Stimulated activated CD8-positive, alpha-beta memory T cell treated with anti-CD3 and anti-CD28 coated beads, Interleukin-7, amount 100 ng/mL, for 48 hours (primary cell): ENCODE measurements around the gene NOP9.
A peak's percentile ranks its signal among the peaks of the same experiment; 100 is the strongest.

Source experiments
- DNase-seq, 2 donors: peaks; one replicate each; pipeline ENCODE4 v3.0.0-alpha.2; 2020; ENCODE audit warnings: low read depth in 1 of 2; ENCODE audit errors: extremely low read depth in 1 of 2

NOP9 gene

GRCh38 chr14:24307575-24308341 lies 8.1 kb downstream of the NOP9 start, which contains the start of gene CIDEB:
CIDEB (minus strand) TSS chr14:24307977; CDS start chr14:24307858, 119 bp downstream.
- DNase-seq: no peak

GRCh38 chr14:24308342-24309124 lies 8.9 kb downstream of the NOP9 start:
- DNase-seq: no peak

GRCh38 chr14:24309538-24310264 lies 10.1 kb downstream of the NOP9 start, which contains the start of gene LTB4R2:
LTB4R2 (plus strand) TSS chr14:24310140; CDS start chr14:24310665, 525 bp downstream.
- no peak for DNase-seq

- no peak for DNase-seq
Observed at GRCh38 chr14:24310265-24310645, 10.6 kb downstream of the NOP9 start.

- DNase-seq: peak; percentile 45 to 51
Observed at GRCh38 chr14:24310646-24311604, 11.3 kb downstream of the NOP9 start, which contains the start of gene LTB4R. LTB4R (plus strand) TSS chr14:24311502; CDS start chr14:24315652, 4,150 bp downstream.

GRCh38 chr14:24311837-24312615 lies 12.4 kb downstream of the NOP9 start:
- no peak for DNase-seq

- no peak for DNase-seq
Observed at GRCh38 chr14:24312736-24313507, 13.3 kb downstream of the NOP9 start.

- no peak for DNase-seq
Observed at GRCh38 chr14:24313913-24314312, 14.3 kb downstream of the NOP9 start.

- DNase-seq: no peak
Observed at GRCh38 chr14:24314377-24315193, 14.9 kb downstream of the NOP9 start.

- no peak for DNase-seq
Observed at GRCh38 chr14:24315243-24315806, 15.7 kb downstream of the NOP9 start.

- no peak for DNase-seq
Observed at GRCh38 chr14:24315807-24316596, 16.4 kb downstream of the NOP9 start.

GRCh38 chr14:24316597-24316950 lies 16.9 kb downstream of the NOP9 start:
- DNase-seq: no peak

GRCh38 chr14:24317141-24317928 lies 17.7 kb downstream of the NOP9 start:
- no peak for DNase-seq

- no peak for DNase-seq
Observed at GRCh38 chr14:24321212-24321975, 21.7 kb downstream of the NOP9 start.

- no peak for DNase-seq
Observed at GRCh38 chr14:24322672-24323071, 23.0 kb downstream of the NOP9 start.
